Panc1 (cell line): ENCODE measurements around the gene TMOD3. TPM values are rescaled to one million over a fixed set of nuclear protein-coding genes. Genes with fewer than 3 reads are reported as not detected.
"Not testable (repeated sequence)": the region's sequence is repeated elsewhere in the genome, so short reads cannot be mapped to it uniquely, and the experiment has no call there.

Source experiments
- ATAC-seq: fragments of 200-7000 bp; cut with Tn5 transposase; 2 replicates; pipeline ENCODE4 v1.9.1; 2020; ENCODE audit warnings: mild to moderate bottlenecking, moderate library complexity
- BruUV-seq: library from RNA; stranded (reverse); fragments of 400-500 nt; replicated peaks from 2 replicates; lab custom pipeline; 2021; lab: Mats Ljungman, UMichigan
- CTCF ChIA-PET: fragments of 300-600 bp; sonication (Branson Sonifier 250); formaldehyde crosslinking; loops from one replicate; lab custom pipeline; 2022; ENCODE audit warnings: antibody characterized with exemption; lab: Charles Lee
- POLR2A ChIA-PET: fragments of 300-600 bp; sonication (Branson Sonifier 250); formaldehyde crosslinking; loops from one replicate; lab custom pipeline; 2022; ENCODE audit warnings: antibody characterized with exemption; lab: Charles Lee
- DNase-seq: peaks from one replicate; pipeline ENCODE4 v3.0.0-alpha.2; 2010; ENCODE audit warnings: low read depth, low spot score
- H3K27ac ChIP-seq: 2 replicates; pipeline ENCODE4 v1.5.1; 2011; ENCODE audit warnings: mild to moderate bottlenecking, low read length, inconsistent platforms
- H3K27me3 ChIP-seq: fragments of 200-500 bp; sonication (Bioruptor generic); 2 replicates; pipeline ENCODE4 v1.6.0; 2014; ENCODE audit warnings: low read length, inconsistent platforms; ENCODE audit not compliant: control insufficient read depth, insufficient read depth
- H3K36me3 ChIP-seq: fragments of 200-500 bp; sonication (Bioruptor generic); 2 replicates; pipeline ENCODE4 v1.5.1; 2014; ENCODE audit warnings: inconsistent platforms, mild to moderate bottlenecking, low read length, moderate library complexity; ENCODE audit not compliant: control insufficient read depth, insufficient read depth
- H3K4me1 ChIP-seq: 2 replicates; pipeline ENCODE4 v1.5.1; 2011; ENCODE audit warnings: inconsistent platforms, mild to moderate bottlenecking, low read length, moderate library complexity; ENCODE audit not compliant: control insufficient read depth, insufficient read depth
- H3K4me3 ChIP-seq, 2 experiments: 2 replicates each; pipeline ENCODE4 v1.5.1; 2011 to 2012; ENCODE audit warnings: low read depth in 2 of 2, low read length in 2 of 2, mild to moderate bottlenecking in 2 of 2, inconsistent platforms in 1 of 2, moderate library complexity in 1 of 2
- H3K9me3 ChIP-seq: fragments of 200-500 bp; sonication (Bioruptor generic); 2 replicates; pipeline ENCODE4 v1.5.1; 2014; ENCODE audit warnings: low read depth, mild to moderate bottlenecking, inconsistent platforms, low read length, moderate library complexity; ENCODE audit not compliant: control insufficient read depth, insufficient read depth
- CTCF ChIP-seq: fragments of 450-650 bp; IDR thresholded peaks from 2 replicates; pipeline ENCODE4 v1.5.1; 2017; ENCODE audit warnings: mild to moderate bottlenecking
- POLR2AphosphoS5 ChIP-seq: IDR thresholded peaks from 2 replicates; pipeline ENCODE4 v1.6.1; 2012; ENCODE audit warnings: mild to moderate bottlenecking, low read depth, low read length, moderate library complexity
- REST ChIP-seq, 2 experiments: IDR thresholded peaks; 2 replicates each; pipeline ENCODE4 v1.6.1; 2011 to 2012; ENCODE audit warnings: low read depth in 2 of 2, control low read depth in 1 of 2, low read length in 1 of 2, mild to moderate bottlenecking in 1 of 2, moderate library complexity in 1 of 2; ENCODE audit not compliant: insufficient read depth in 1 of 2
- SIN3A ChIP-seq: IDR thresholded peaks from 2 replicates; pipeline ENCODE4 v1.6.1; 2012; ENCODE audit warnings: low read depth, mild to moderate bottlenecking, low read length, moderate library complexity, borderline replicate concordance; ENCODE audit not compliant: insufficient read depth
- TCF7L2 ChIP-seq: IDR thresholded peaks from 2 replicates; pipeline ENCODE4 v1.6.1; 2011; ENCODE audit warnings: mild to moderate bottlenecking, low read depth, low read length, inconsistent platforms
- in situ Hi-C: cut with HindIII; loops from 2 replicates; pipeline ENCODE4 v1.10.0; 2016; ENCODE audit warnings: low sequenced_read_pairs, low pct_unique_long_range_greater_than_20kb
- intact Hi-C: fragments of 100-400 bp; cut with micrococcal nuclease; formaldehyde crosslinking; loops from one replicate; pipeline ENCODE4 v1.10.0; 2022; ENCODE audit not compliant: unreplicated experiment
- total RNA-seq: library from RNA; stranded (reverse); gene quantifications from one replicate; pipeline ENCODE4 v1.2.1, GENCODE V29; 2021; ENCODE audit not compliant: unreplicated experiment

The TMOD3 gene
- total RNA-seq, 1 experiment from 2014 or later, result 53.4 TPM

GRCh38 chr15:51783967-51784366 is 45.5 kb upstream of the TMOD3 start:
- intact Hi-C loops, result no loop called here
- in situ Hi-C loops, result no loop called here
- no peaks in the 10 kb centered on the region for H3K27me3 ChIP-seq
- H3K27ac ChIP-seq, result no peak overlapping the region
- ChIA-PET POLR2A (interaction anchor here (0.5 kb wide), 1 partner anchor 245 kb away, joined by 4 read pairs; no protein-coding TSS in a partner anchor), CTCF (no interaction called here)
- no peak for DNase-seq
- no peak for ATAC-seq
- no peaks in the 10 kb centered on the region for H3K36me3 ChIP-seq
- no TSS peak for BruUV-seq
- H3K9me3 ChIP-seq, result no peaks in the 10 kb centered on the region; the same call in 1 of the 2 replicates
- no peak overlapping the region for H3K4me3 ChIP-seq
- no peaks in the 10 kb centered on the region for H3K4me1 ChIP-seq
- TF ChIP-seq CTCF (no peak), SIN3A (no peak), REST (IDR thresholded peaks at IDR 0.05; ENCODE audit: insufficient read depth in 1 of 2, low read depth in 2 of 2, low read length in 1 of 2) (no peak), POLR2AphosphoS5 (no peak), TCF7L2 (no peak)

- POLR2A ChIA-PET, DNase-seq, in situ Hi-C loops, ATAC-seq, H3K27ac ChIP-seq, H3K4me3 ChIP-seq, H3K9me3 ChIP-seq, H3K36me3 ChIP-seq, CTCF ChIA-PET, H3K4me1 ChIP-seq, BruUV-seq, H3K27me3 ChIP-seq, intact Hi-C loops: not testable (repeated sequence)
Observed at GRCh38 chr15:51787130-51787529, 42.3 kb upstream of the TMOD3 start.

GRCh38 chr15:51792474-51792873 is 37.0 kb upstream of the TMOD3 start:
- DNase-seq, H3K27ac ChIP-seq, POLR2A ChIA-PET, H3K36me3 ChIP-seq, H3K4me1 ChIP-seq, H3K4me3 ChIP-seq, H3K9me3 ChIP-seq, H3K27me3 ChIP-seq, in situ Hi-C loops, ATAC-seq, intact Hi-C loops, BruUV-seq, CTCF ChIA-PET: not testable (repeated sequence)
